Liver (tissue), 9 donors: ENCODE data around the gene GPR26. TPM values are rescaled to one million over a fixed set of nuclear protein-coding genes. Genes with fewer than 3 reads are reported as not detected.

Experiments used
- DNase-seq: peaks from one replicate; pipeline ENCODE4 v3.0.0-alpha.2; 2017; ENCODE audit warnings: low spot score
- H3K27ac ChIP-seq, 2 donors: one replicate each; pipeline ENCODE4 v1.7.0; 2013; ENCODE audit warnings: inconsistent platforms in 2 of 2, low read length in 2 of 2, control low read depth in 1 of 2, low read depth in 1 of 2, mild to moderate bottlenecking in 1 of 2
- H3K27me3 ChIP-seq, 4 donors: one replicate each; pipeline versions ENCODE4 v1.6.1 to v1.7.0; 2013; ENCODE audit warnings: low read length in 3 of 4, inconsistent platforms in 1 of 4, mild to moderate bottlenecking in 1 of 4, moderate library complexity in 1 of 4; ENCODE audit not compliant: control insufficient read depth in 4 of 4, insufficient read depth in 4 of 4
- H3K36me3 ChIP-seq, 4 donors: one replicate each; pipeline versions ENCODE4 v1.6.1 to v1.7.0; 2013; ENCODE audit warnings: low read length in 3 of 4, mild to moderate bottlenecking in 3 of 4, low read depth in 1 of 4, moderate library complexity in 1 of 4; ENCODE audit not compliant: control insufficient read depth in 4 of 4, insufficient read depth in 3 of 4
- H3K4me1 ChIP-seq, 4 donors: one replicate each; pipeline versions ENCODE4 v1.6.1 to v1.7.0; 2013; ENCODE audit warnings: low read length in 3 of 4, mild to moderate bottlenecking in 3 of 4, moderate library complexity in 1 of 4; ENCODE audit not compliant: control insufficient read depth in 4 of 4, insufficient read depth in 4 of 4
- H3K4me3 ChIP-seq, 3 donors: one replicate each; pipeline versions ENCODE4 v1.6.1 to v1.7.0; 2013; ENCODE audit warnings: low read length in 3 of 3, control low read depth in 1 of 3, low read depth in 1 of 3, mild to moderate bottlenecking in 1 of 3
- H3K9ac ChIP-seq, 2 donors: one replicate each; pipeline ENCODE4 v1.7.0; 2013; ENCODE audit warnings: low read length in 2 of 2, mild to moderate bottlenecking in 2 of 2, moderate library complexity in 2 of 2, control low read depth in 1 of 2, low read depth in 1 of 2
- H3K9me3 ChIP-seq, 4 donors: one replicate each; pipeline versions ENCODE4 v1.6.1 to v1.7.0; 2013; ENCODE audit warnings: low read length in 3 of 4; ENCODE audit not compliant: control insufficient read depth in 4 of 4
- CTCF ChIP-seq: fragments of 150-350 bp; IDR thresholded peaks from 2 replicates; pipeline ENCODE4 v1.5.1; 2017; ENCODE audit warnings: improper control_type of control experiment, low read depth, low read length; ENCODE audit not compliant: missing input control
- EGR1 ChIP-seq, 2 donors: IDR thresholded peaks; 2 replicates each; pipeline ENCODE4 v1.6.1; 2016 to 2018; ENCODE audit warnings: antibody characterized with exemption in 2 of 2, low read depth in 2 of 2
- FOXA1 ChIP-seq: IDR thresholded peaks from 2 replicates; pipeline ENCODE4 v1.6.1; 2016; ENCODE audit warnings: antibody characterized with exemption
- GABPA ChIP-seq, 2 donors: IDR thresholded peaks in 1 of 2; conservative IDR thresholded peaks in 1 of 2; 2 replicates each; pipeline ENCODE4 v1.6.1; 2016; ENCODE audit warnings: antibody characterized with exemption in 2 of 2, mild to moderate bottlenecking in 1 of 2, moderate library complexity in 1 of 2
- JUND ChIP-seq, 2 donors: IDR thresholded peaks; 2 replicates each; pipeline ENCODE4 v1.6.1; 2016; ENCODE audit warnings: antibody characterized with exemption in 2 of 2
- RAD21 ChIP-seq, 2 donors: IDR thresholded peaks; 2 replicates each; pipeline ENCODE4 v1.6.1; 2016; ENCODE audit warnings: antibody characterized with exemption in 2 of 2, mild to moderate bottlenecking in 2 of 2
- REST ChIP-seq: IDR thresholded peaks from 2 replicates; pipeline ENCODE4 v1.6.1; 2016; ENCODE audit warnings: antibody characterized with exemption, mild to moderate bottlenecking
- RXRA ChIP-seq, 2 donors: IDR thresholded peaks; 2 replicates each; pipeline ENCODE4 v1.6.1; 2017 to 2018; ENCODE audit warnings: antibody characterized with exemption in 2 of 2, mild to moderate bottlenecking in 1 of 2
- ZBTB33 ChIP-seq: IDR thresholded peaks from 2 replicates; pipeline ENCODE4 v1.6.1; 2016; ENCODE audit warnings: antibody characterized with exemption
- WGBS: extraction: QIAGEN DNeasy Blood & Tissue Kit; methylation state at CpG from one replicate; pipeline ENCODE4 v1.1.7; 2013; 5-methylcytosine and 5-hydroxymethylcytosine counted together
- polyA plus RNA-seq, 2 donors: library from polyadenylated mRNA; stranded (reverse) in 1 of 2; unstranded in 1 of 2; fragments of 200-250 nt in 1 of 2; fragments of >200 nt in 1 of 2; fragmentation: Nextera tagmentation in 1 of 2; extraction: Ambion mirVana in 1 of 2; gene quantifications; one replicate each; pipeline versions ENCODE4 v1.2.1 to v1.2.3, GENCODE V29; 2013 to 2015
- total RNA-seq, 2 donors: library from RNA; depleted of rRNA; stranded (reverse); fragments of >200 nt; gene quantifications; one replicate each; pipeline ENCODE4 v1.2.3, GENCODE V29; 2014
- donor health status: healthy.
- donor health status: healthy.
- donor health status: healthy.
- donor health status: healthy.
- donor health status: healthy.

GPR26 gene
- total and polyA plus RNA-seq, 4 donors, result not detected

GRCh38 chr10:123649676-123650075 is 16.5 kb upstream of the GPR26 start (continued):
- TF ChIP-seq CTCF, result no peak

- no peak overlapping the region for H3K27ac ChIP-seq
- H3K4me1 ChIP-seq, result no peaks in the 10 kb centered on the region
- H3K9ac ChIP-seq, result no peak overlapping the region
- H3K27me3 ChIP-seq, result peaks cover 0 to 3% (median 0%) of the 10 kb centered on the region in 4 donors
- H3K4me3 ChIP-seq, result no peak overlapping the region
- 76% methylated on average over 6 of the region's 6 CpGs for WGBS
- TF ChIP-seq RAD21 (IDR thresholded peaks at IDR 0.05), result no peak
- no peak for DNase-seq
- H3K36me3 ChIP-seq, result no peaks in the 10 kb centered on the region
- no peaks in the 10 kb centered on the region for H3K9me3 ChIP-seq
Observed at GRCh38 chr10:123651421-123652047, 14.6 kb upstream of the GPR26 start.

- Histone ChIP-seq H3K27ac (no peak overlapping the region), H3K36me3 (no peaks in the 10 kb centered on the region), H3K9ac (no peak overlapping the region), H3K9me3 (no peaks in the 10 kb centered on the region), H3K27me3 (peaks cover 0 to 6% (median 0%) of the 10 kb centered on the region in 4 donors), H3K4me3 (no peak overlapping the region), H3K4me1 (no peaks in the 10 kb centered on the region)
- 19% methylated on average over 2 of the region's 2 CpGs for whole genome bisulfite sequencing
- no peak for TF ChIP-seq EGR1 (IDR thresholded peaks at IDR 0.05; ENCODE audit: low read depth in 2 of 2)
- no peak for TF ChIP-seq RAD21 (IDR thresholded peaks at IDR 0.05)
- TF ChIP-seq RXRA (IDR thresholded peaks at IDR 0.05), result no peak
- no peak for TF ChIP-seq GABPA (IDR thresholded peaks at IDR 0.05 in 1 of 2, conservative IDR thresholded peaks at IDR 0.05 in 1 of 2)
- TF ChIP-seq REST, result no peak
- TF ChIP-seq JUND (IDR thresholded peaks at IDR 0.05), result no peak
- no peak for TF ChIP-seq FOXA1
- TF ChIP-seq CTCF, result no peak
- TF ChIP-seq ZBTB33, result no peak
- no peak for DNase-seq
Observed at GRCh38 chr10:123655751-123656150, 10.4 kb upstream of the GPR26 start.
